Fibroblast of lung (primary cell): ENCODE data around the gene CLEC6A. TPM values are rescaled to one million over a fixed set of nuclear protein-coding genes. Genes with fewer than 3 reads are reported as not detected.

ENCODE experiments used
- DNase-seq, 2 donors: peaks; one replicate each; pipeline versions ENCODE4 v3.0.0 to v3.0.0-alpha.2; 2010; ENCODE audit warnings: low read depth in 2 of 2
- H2AFZ ChIP-seq: 2 replicates; pipeline ENCODE4 v1.5.1; 2012; ENCODE audit warnings: low read length, control low read depth, inconsistent platforms
- H3K27ac ChIP-seq: 2 replicates; pipeline ENCODE4 v1.5.1; 2011; ENCODE audit warnings: low read length, control low read depth; ENCODE audit not compliant: insufficient read depth
- H3K27me3 ChIP-seq: 2 replicates; pipeline ENCODE4 v1.5.1; 2011; ENCODE audit warnings: mild to moderate bottlenecking, low read length; ENCODE audit not compliant: control insufficient read depth, insufficient read depth
- H3K36me3 ChIP-seq: 2 replicates; pipeline ENCODE4 v1.5.1; 2011; ENCODE audit warnings: low read length; ENCODE audit not compliant: control insufficient read depth, insufficient read depth
- H3K4me1 ChIP-seq: 2 replicates; pipeline ENCODE4 v1.5.1; 2011; ENCODE audit warnings: low read length; ENCODE audit not compliant: control insufficient read depth, insufficient read depth; ENCODE audit errors: extremely low read depth
- H3K4me2 ChIP-seq: 2 replicates; pipeline ENCODE4 v1.5.1; 2011; ENCODE audit warnings: low read length, control low read depth; ENCODE audit not compliant: insufficient read depth; ENCODE audit errors: extremely low read depth
- H3K4me3 ChIP-seq, 4 experiments: fragments of 200-600 bp in 1 of 4; sonication (generic) in 1 of 4; replicated peaks in 1 of 4; 2 replicates each; pipeline ENCODE4 v1.5.1; 2011 to 2016; ENCODE audit warnings: low read length in 4 of 4, low read depth in 3 of 4, mild to moderate bottlenecking in 3 of 4, control low read depth in 2 of 4, inconsistent platforms in 1 of 4, mixed read lengths in 1 of 4; ENCODE audit not compliant: insufficient read depth in 1 of 4; ENCODE audit errors: control extremely low read depth in 1 of 4
- H3K79me2 ChIP-seq: 2 replicates; pipeline ENCODE4 v1.5.1; 2012; ENCODE audit warnings: mild to moderate bottlenecking, low read length, inconsistent platforms; ENCODE audit not compliant: control insufficient read depth, insufficient read depth
- H3K9ac ChIP-seq: 2 replicates; pipeline ENCODE4 v1.5.1; 2011; ENCODE audit warnings: mild to moderate bottlenecking, low read length, control low read depth; ENCODE audit not compliant: insufficient read depth
- H3K9me3 ChIP-seq: 2 replicates; pipeline ENCODE4 v1.5.1; 2012; ENCODE audit warnings: low read depth, low read length; ENCODE audit not compliant: control insufficient read depth, insufficient read depth
- H4K20me1 ChIP-seq: 2 replicates; pipeline ENCODE4 v1.5.1; 2011; ENCODE audit warnings: low read length; ENCODE audit not compliant: control insufficient read depth, insufficient read depth; ENCODE audit errors: extremely low read depth
- EZH2 ChIP-seq: IDR thresholded peaks from 2 replicates; pipeline ENCODE4 v1.5.1; 2012; ENCODE audit warnings: low read length, control low read depth, mild to moderate bottlenecking; ENCODE audit errors: missing control alignments
- polyA plus RNA-seq, 2 donors: library from polyadenylated mRNA; depleted of rRNA in 1 of 2; stranded (reverse) in 1 of 2; unstranded in 1 of 2; fragments of >200 nt; gene quantifications; 2 replicates each; pipeline ENCODE4 v1.2.1, GENCODE V29; 2011 to 2012; ENCODE audit warnings: missing spikeins in 1 of 2
- total RNA-seq: library from RNA; depleted of rRNA; stranded (reverse); fragments of >200 nt; gene quantifications from 2 replicates; pipeline ENCODE4 v1.2.1, GENCODE V29; 2014
- TF ChIP-seq, protein P1 (sequence below), 2 donors: IDR thresholded peaks in 1 of 2; conservative IDR thresholded peaks in 1 of 2; 1 replicate in 1 of 2; 2 replicates in 1 of 2; pipeline ENCODE4 v1.5.1; 2011 to 2012; ENCODE audit warnings: low read length in 2 of 2, control low read depth in 1 of 2, inconsistent platforms in 1 of 2, low read depth in 1 of 2, mild to moderate bottlenecking in 1 of 2

CLEC6A gene
- total and polyA plus RNA-seq, 2 donors (not counting 1 experiment from before 2014, with no cell fraction given) = not detected

DNA sequence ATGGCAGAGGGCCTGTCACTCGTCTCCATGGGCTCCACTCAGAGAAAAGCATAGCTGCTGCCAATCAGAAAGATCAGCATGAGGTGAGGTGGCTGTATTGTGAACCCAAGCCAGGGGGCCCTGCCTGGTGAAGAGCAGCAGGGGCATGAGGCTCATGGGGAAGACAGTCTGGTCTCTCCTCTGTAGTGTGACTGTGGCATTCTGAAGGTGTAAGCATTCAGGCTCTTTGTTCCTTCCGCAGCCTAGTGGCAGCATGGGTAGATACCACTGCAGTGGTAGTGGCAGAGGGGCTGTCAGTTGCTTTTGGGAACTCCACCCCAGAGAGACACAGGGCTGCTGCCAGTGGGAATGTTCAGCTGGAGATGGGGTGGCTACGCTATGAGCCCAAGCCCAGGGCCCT, 52.5 kb downstream of the CLEC6A start:
- Histone ChIP-seq H4K20me1 (no peaks in the 10 kb centered on the region), H3K4me3 (no peak overlapping the region), H3K27ac (no peak overlapping the region), H3K4me2 (no peak overlapping the region), H2AFZ (no peak overlapping the region), H3K9me3 (no peaks in the 10 kb centered on the region), H3K9ac (no peak overlapping the region), H3K36me3 (no peaks in the 10 kb centered on the region), H3K4me1 (no peaks in the 10 kb centered on the region), H3K27me3 (no peaks in the 10 kb centered on the region), H3K79me2 (no peaks in the 10 kb centered on the region)
- DNase-seq = no peak
- TF ChIP-seq, protein P1, sequence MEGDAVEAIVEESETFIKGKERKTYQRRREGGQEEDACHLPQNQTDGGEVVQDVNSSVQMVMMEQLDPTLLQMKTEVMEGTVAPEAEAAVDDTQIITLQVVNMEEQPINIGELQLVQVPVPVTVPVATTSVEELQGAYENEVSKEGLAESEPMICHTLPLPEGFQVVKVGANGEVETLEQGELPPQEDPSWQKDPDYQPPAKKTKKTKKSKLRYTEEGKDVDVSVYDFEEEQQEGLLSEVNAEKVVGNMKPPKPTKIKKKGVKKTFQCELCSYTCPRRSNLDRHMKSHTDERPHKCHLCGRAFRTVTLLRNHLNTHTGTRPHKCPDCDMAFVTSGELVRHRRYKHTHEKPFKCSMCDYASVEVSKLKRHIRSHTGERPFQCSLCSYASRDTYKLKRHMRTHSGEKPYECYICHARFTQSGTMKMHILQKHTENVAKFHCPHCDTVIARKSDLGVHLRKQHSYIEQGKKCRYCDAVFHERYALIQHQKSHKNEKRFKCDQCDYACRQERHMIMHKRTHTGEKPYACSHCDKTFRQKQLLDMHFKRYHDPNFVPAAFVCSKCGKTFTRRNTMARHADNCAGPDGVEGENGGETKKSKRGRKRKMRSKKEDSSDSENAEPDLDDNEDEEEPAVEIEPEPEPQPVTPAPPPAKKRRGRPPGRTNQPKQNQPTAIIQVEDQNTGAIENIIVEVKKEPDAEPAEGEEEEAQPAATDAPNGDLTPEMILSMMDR (conservative IDR thresholded peaks at IDR 0.05 in 1 of 2, IDR thresholded peaks at IDR 0.05 in 1 of 2; ENCODE audit: low read depth in 1 of 2, low read length in 2 of 2) = no peak
- no peak for TF ChIP-seq EZH2

DNA sequence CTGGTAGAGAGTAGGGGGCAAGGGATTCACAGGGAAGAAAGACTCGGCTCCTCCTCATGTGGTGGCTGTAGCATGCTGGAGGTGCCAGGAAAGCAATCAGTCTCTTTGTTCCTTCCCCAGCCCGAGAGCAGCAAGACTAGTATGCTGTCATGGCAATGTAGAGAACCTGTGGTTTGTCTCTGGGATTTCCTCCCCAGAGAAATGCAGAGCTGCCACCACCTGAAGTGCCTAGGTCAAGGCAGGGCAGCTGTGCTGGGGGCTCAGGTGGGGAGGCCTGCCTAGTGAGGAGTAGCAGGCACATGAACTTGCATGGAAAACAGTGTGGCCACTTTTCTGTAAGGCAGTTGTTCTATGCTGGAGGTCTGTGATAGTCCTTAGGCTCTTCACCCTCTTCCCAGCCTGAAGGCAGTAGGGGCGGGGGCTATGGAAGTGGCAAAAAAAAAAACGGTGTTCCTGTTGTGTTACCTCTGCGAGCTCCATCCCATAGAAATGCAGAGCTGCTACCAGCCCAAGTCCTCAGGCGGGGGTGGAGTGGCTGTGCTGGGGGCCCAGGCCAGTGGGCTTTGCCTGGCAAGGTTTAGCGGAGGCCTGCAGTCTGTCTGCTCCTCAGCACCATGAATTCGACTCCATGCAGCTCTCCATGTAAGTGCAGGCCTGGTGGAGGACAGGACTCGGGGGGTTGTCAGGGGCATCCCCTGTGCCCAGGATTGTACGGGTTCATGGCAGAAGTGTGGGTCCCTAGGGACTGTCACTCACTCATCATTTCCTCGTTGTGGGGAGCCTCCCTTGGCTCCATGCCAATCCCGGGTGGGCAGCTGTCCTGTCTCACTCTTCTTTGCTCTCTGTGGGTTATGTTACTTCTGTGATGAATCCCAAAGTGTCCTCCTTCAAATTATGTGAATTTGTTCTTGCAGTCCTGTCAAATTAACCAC, 53.4 kb downstream of the CLEC6A start:
- no peak overlapping the region for H3K4me2 ChIP-seq
- H2AFZ ChIP-seq = no peak overlapping the region
- no peak for DNase-seq
- no peak overlapping the region for H3K9ac ChIP-seq
- H3K27me3 ChIP-seq = no peaks in the 10 kb centered on the region
- TF ChIP-seq, protein P1 (conservative IDR thresholded peaks at IDR 0.05 in 1 of 2, IDR thresholded peaks at IDR 0.05 in 1 of 2; ENCODE audit: low read depth in 1 of 2, low read length in 2 of 2) = no peak
- TF ChIP-seq EZH2 = no peak
- H4K20me1 ChIP-seq = no peaks in the 10 kb centered on the region
- no peaks in the 10 kb centered on the region for H3K4me1 ChIP-seq
- H3K36me3 ChIP-seq = no peaks in the 10 kb centered on the region
- no peak overlapping the region for H3K4me3 ChIP-seq
- H3K27ac ChIP-seq = no peak overlapping the region
- no peaks in the 10 kb centered on the region for H3K79me2 ChIP-seq
- no peaks in the 10 kb centered on the region for H3K9me3 ChIP-seq

DNA sequence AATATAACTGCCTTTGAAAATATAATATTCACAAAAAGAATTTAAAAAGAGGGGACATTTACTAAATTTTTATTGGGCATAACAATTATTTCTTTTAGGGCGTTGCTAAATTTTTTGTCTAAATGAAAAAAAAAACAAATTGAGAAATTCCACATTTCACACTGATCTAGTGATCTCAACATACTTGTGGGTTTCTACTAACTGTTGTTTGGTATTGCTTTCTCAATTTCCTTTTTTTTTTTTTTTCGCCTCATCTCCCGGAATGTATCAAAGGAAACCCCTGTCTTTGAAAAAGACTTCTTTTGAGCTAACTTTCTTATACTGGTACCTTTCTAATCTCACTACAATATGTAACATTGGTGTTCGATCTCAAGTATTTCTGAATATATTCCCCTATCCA, 57.5 kb downstream of the CLEC6A start, which contains the start of gene CLEC4D:
CLEC4D (plus strand) TSS at position 248 of the 400 bp plus-strand sequence. CDS start 230 bp downstream, outside the sequence.
- no peaks in the 10 kb centered on the region for H3K36me3 ChIP-seq
- DNase-seq = no peak
- TF ChIP-seq, protein P1 (conservative IDR thresholded peaks at IDR 0.05 in 1 of 2, IDR thresholded peaks at IDR 0.05 in 1 of 2; ENCODE audit: low read depth in 1 of 2, low read length in 2 of 2) = no peak
- no peak for TF ChIP-seq EZH2
- H3K27ac ChIP-seq = no peak within 1 kb of the TSS
- H2AFZ ChIP-seq = no peak within 1 kb of the TSS
- no peaks in the 10 kb centered on the region for H3K4me1 ChIP-seq
- H3K9me3 ChIP-seq = no peaks in the 10 kb centered on the region
- H3K79me2 ChIP-seq = no peaks in the 10 kb centered on the region
- no peak within 1 kb of the TSS for H3K4me3 ChIP-seq
- H3K27me3 ChIP-seq = no peaks in the 10 kb centered on the region
- no peak within 1 kb of the TSS for H3K4me2 ChIP-seq
- no peak within 1 kb of the TSS for H3K9ac ChIP-seq
- H4K20me1 ChIP-seq = no peaks in the 10 kb centered on the region
